ENCODE results near the gene PXT1.

GRCh38 chr6:36484736-36485135 lies 42.1 kb upstream of the PXT1 start:
- no peak for TF ChIP-seq CTCF (IDR thresholded peaks at IDR 0.05)
- TF ChIP-seq EZH2 (IDR thresholded peaks at IDR 0.05; ENCODE audit: borderline replicate concordance, insufficient read depth, low read depth, low read length, poor library complexity, severe bottlenecking) = no peak
